ENCODE data around the gene RGS9.
"Not testable (repeated sequence)": the region's sequence is repeated elsewhere in the genome, so short reads cannot be mapped to it uniquely, and the experiment has no call there.

Gene RGS9

DNA sequence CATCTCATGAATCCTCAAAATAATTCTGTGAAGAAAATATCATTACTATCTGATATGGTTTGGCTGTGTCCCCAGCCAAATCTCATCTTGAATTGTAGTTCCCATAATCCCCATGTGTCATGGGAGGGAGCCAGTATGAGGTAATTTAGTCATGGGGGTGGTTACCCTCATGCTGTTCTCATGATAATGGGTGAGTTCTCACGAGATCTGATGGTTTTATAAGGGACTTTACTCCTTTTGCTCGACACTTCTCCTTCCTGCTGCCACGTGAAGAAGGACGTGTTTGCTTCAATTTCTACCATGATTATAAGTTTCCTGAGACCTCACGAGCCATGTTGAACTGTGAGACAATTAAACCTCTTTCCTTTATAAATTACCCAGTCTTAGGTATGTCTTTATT, 20.7 kb upstream of the RGS9 start:
- H3K4me2 ChIP-seq (ENCODE audit: low read length), result not testable (repeated sequence)

DNA sequence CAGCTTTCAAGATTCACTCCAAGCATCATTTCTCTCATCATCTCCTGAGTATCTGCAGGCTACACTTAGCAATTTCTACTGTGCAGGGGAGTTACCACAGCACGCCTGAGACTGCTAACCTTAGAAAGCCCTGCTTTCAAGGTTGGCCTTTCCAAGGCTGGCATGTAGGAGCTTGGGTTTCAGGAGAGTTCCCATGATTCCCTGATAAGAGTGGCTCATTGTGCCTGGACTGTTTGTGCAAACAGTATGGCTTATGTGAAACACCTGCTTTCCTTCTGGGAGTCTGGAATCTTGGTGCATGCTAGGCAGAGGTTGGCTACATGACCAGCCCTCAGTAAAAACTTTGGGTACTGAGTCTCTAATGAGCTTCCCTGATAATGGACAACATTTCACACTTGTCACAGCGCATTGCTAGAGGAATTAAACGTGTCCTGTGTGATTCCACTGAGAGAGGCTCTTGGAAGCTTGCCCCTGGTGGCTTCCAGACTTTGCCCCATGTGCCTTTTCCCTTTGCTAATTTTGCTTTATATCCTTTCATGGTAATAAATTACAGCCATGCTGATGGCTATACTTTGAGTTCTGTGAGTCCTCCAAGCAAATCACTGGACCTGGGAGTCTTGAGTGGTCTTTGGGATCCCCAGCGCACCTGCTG, 19.7 kb upstream of the RGS9 start:
- no peaks in the 10 kb centered on the region for H3K4me1 ChIP-seq (ENCODE audit: control insufficient read depth, insufficient read depth, low read length)
- no peak overlapping the region for H3K4me2 ChIP-seq (ENCODE audit: low read length)
- no peaks in the 10 kb centered on the region for H3K9me3 ChIP-seq (replicated peaks; ENCODE audit: low read length)
- peaks cover 24% of the 10 kb centered on the region for H3K27me3 ChIP-seq (ENCODE audit: control insufficient read depth, insufficient read depth, low read length)
- H3K9ac ChIP-seq (ENCODE audit: low read depth, low read length), result no peak overlapping the region
- H3K4me3 ChIP-seq (ENCODE audit: low read length), result no peak overlapping the region
- H3K36me3 ChIP-seq (ENCODE audit: insufficient read depth, low read length), result no peaks in the 10 kb centered on the region

More for the DNA sequence above, 20.7 kb upstream of the RGS9 start:
- not testable (repeated sequence) for H3K36me3 ChIP-seq (ENCODE audit: insufficient read depth, low read length); H3K4me1 ChIP-seq (ENCODE audit: control insufficient read depth, insufficient read depth, low read length); H3K4me3 ChIP-seq (ENCODE audit: low read length); H3K9ac ChIP-seq (ENCODE audit: low read depth, low read length); H3K9me3 ChIP-seq (replicated peaks; ENCODE audit: low read length)
- peaks cover 24% of the 10 kb centered on the region for H3K27me3 ChIP-seq (ENCODE audit: control insufficient read depth, insufficient read depth, low read length)

GRCh38 chr17:65121368-65121767, 15.8 kb upstream of the RGS9 start:
- Histone ChIP-seq H3K27me3 (ENCODE audit: control insufficient read depth, insufficient read depth, low read length) (peaks cover 15% of the 10 kb centered on the region), H3K4me1 (ENCODE audit: control insufficient read depth, insufficient read depth, low read length) (peaks cover 14% of the 10 kb centered on the region), H3K4me3 (ENCODE audit: low read length) (no peak overlapping the region), H3K4me2 (ENCODE audit: low read length) (no peak overlapping the region), H3K9ac (ENCODE audit: low read depth, low read length) (no peak overlapping the region), H3K36me3 (ENCODE audit: insufficient read depth, low read length) (no peaks in the 10 kb centered on the region), H3K9me3 (replicated peaks; ENCODE audit: low read length) (no peaks in the 10 kb centered on the region)

DNA sequence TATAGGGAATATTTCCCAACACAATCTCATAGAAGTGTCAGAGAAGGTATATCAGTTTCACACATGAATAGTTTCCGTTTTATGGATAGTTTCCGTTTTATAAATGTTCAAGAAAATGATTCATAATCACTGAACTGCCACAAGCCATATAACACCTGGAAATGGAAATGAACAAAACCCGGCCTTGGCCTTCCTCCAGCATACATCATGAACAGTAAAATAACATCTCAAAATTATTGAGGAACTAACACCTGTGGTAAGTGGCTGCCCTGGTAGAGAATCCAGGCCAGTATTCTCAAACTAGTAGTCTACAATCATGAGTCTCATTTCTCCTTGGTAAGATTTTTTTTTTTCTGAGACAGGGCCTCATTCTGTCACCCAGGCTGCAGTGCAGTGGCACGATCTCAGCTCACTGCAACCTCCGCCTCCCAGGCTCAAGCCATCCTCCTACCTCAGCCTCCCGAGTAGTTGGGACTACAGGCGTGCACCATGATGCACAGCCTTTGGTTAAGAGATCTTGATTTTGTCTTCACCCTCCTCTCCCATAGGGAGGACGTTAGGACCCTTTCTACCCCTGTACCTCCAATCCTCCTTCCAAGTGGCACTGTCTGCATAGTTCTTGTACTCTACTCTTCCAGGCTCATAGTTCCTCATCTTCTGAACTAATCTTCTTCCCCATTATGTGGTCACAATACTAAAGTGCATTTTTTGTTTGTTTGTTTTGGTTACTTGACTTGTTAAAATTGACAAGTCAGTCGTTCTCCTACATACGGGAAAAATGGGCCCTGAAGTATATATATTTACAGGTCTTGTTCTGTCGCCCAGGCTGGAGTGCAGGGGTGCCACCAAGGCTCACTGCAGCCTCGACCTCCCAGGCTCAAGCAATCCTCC, 15.0 kb upstream of the RGS9 start:
- H3K36me3 ChIP-seq (ENCODE audit: insufficient read depth, low read length), result no peaks in the 10 kb centered on the region
- peak overlapping the region; percentile 76 for H3K4me3 ChIP-seq (ENCODE audit: low read length)
- peaks cover 7% of the 10 kb centered on the region for H3K27me3 ChIP-seq (ENCODE audit: control insufficient read depth, insufficient read depth, low read length)
- H3K4me1 ChIP-seq (ENCODE audit: control insufficient read depth, insufficient read depth, low read length), result peaks cover 14% of the 10 kb centered on the region
- peak overlapping the region; percentile 78 for H3K4me2 ChIP-seq (ENCODE audit: low read length)
- H3K9me3 ChIP-seq (replicated peaks; ENCODE audit: low read length), result no peaks in the 10 kb centered on the region
- H3K9ac ChIP-seq (ENCODE audit: low read depth, low read length), result peak overlapping the region; percentile 93

GRCh38 chr17:65122836-65123756, 14.1 kb upstream of the RGS9 start:
- H3K4me3 ChIP-seq (ENCODE audit: low read length), result peak overlapping the region; percentile 76
- H3K27me3 ChIP-seq (ENCODE audit: control insufficient read depth, insufficient read depth, low read length), result peaks cover 5% of the 10 kb centered on the region
- H3K36me3 ChIP-seq (ENCODE audit: insufficient read depth, low read length), result no peaks in the 10 kb centered on the region
- H3K4me1 ChIP-seq (ENCODE audit: control insufficient read depth, insufficient read depth, low read length), result peaks cover 14% of the 10 kb centered on the region
- H3K9ac ChIP-seq (ENCODE audit: low read depth, low read length), result peak overlapping the region; percentile 93
- peak overlapping the region; percentile 78 for H3K4me2 ChIP-seq (ENCODE audit: low read length)
- no peaks in the 10 kb centered on the region for H3K9me3 ChIP-seq (replicated peaks; ENCODE audit: low read length)

DNA sequence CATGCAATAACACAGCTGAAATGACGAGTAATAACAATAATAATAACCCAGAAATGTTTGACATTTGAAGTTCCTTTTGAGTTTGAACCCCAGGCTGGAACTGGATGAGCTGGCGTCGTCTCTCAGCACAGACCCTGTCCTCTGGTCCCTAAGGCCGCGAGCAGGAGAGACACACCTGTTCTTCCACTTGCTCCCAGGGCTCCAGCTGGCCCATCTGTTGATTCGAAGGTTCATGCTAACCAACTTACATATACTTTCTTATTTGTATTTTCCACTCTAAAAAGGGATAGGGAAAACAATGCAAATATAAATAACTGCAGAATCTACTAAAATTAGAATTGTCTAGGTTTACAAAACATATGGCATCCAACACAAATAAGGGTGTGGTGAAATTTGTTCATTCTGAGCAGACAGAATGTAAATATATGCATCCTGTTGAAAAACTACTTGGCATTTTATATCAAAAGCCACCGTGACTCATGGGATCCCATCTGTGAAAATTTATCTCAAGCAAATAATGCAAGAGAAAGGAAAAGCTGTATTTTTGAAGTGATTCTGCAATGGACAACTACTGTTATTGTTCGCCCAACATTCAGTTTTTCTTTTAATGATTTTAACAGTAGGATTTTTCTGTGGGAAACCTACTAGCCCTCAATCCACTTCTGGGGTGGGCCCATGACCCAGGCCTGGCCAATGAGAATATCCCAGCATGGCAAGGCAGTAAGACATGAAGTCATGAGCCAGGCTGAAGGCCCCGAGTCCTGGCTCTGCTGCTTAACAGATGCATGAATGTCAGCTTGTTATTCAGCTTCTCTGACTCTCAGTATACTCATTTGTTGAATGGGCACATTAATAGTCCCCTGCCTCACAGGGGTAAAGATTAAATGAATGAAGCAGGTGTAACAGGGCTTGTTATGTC, 13.2 kb upstream of the RGS9 start:
- Histone ChIP-seq H3K4me2 (ENCODE audit: low read length) (peak overlapping the region; percentile 78), H3K4me1 (ENCODE audit: control insufficient read depth, insufficient read depth, low read length) (peaks cover 14% of the 10 kb centered on the region), H3K9ac (ENCODE audit: low read depth, low read length) (peak overlapping the region; percentile 93), H3K4me3 (ENCODE audit: low read length) (peak overlapping the region; percentile 76), H3K27me3 (ENCODE audit: control insufficient read depth, insufficient read depth, low read length) (peaks cover 11% of the 10 kb centered on the region), H3K9me3 (replicated peaks; ENCODE audit: low read length) (no peaks in the 10 kb centered on the region), H3K36me3 (ENCODE audit: insufficient read depth, low read length) (no peaks in the 10 kb centered on the region)

DNA sequence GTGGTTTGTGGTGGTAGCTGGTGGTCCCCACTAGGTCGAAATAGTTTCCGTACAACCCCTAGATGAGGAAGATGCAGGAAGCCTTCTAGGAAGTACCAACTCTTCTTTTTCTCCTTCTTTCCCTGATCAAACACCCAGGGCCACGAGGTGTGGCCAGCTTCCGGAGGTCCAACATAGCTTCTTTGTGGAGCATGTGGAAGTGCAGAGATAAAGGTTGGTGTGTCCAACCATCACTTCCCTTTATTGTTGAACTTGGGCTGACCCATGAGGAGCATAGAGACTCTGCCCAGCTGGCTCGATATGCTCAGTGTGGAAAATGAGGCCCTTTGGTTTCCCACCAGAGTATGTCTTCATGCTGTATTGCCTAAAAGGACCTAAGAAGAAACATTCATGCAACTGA, 6.3 kb upstream of the RGS9 start:
- peaks cover 12% of the 10 kb centered on the region for H3K4me1 ChIP-seq (ENCODE audit: control insufficient read depth, insufficient read depth, low read length)
- H3K4me2 ChIP-seq (ENCODE audit: low read length), result no peak overlapping the region
- no peaks in the 10 kb centered on the region for H3K9me3 ChIP-seq (replicated peaks; ENCODE audit: low read length)
- peaks cover 16% of the 10 kb centered on the region for H3K27me3 ChIP-seq (ENCODE audit: control insufficient read depth, insufficient read depth, low read length)
- no peak overlapping the region for H3K4me3 ChIP-seq (ENCODE audit: low read length)
- H3K36me3 ChIP-seq (ENCODE audit: insufficient read depth, low read length), result no peaks in the 10 kb centered on the region
- no peak overlapping the region for H3K9ac ChIP-seq (ENCODE audit: low read depth, low read length)

DNA sequence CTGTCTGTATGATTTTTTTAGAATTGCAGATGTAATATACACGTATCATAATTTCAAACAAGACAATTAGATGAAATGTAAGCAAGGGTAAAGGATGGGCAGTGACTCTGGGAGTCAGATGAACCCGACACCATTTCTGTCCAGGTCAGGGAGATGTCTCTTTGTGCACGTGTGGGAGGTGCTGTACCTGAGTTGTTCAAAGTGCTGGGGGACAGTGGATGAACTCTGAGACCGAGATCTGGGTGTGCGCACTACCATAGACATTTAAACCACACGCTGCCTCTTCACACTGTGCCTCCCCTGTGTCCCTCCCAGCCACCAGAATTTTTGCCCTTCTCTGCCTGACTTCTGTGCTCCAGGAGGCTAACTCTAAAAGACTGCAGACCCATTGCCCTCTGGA, 5.9 kb upstream of the RGS9 start:
- H3K36me3 ChIP-seq (ENCODE audit: insufficient read depth, low read length), result no peaks in the 10 kb centered on the region
- peaks cover 12% of the 10 kb centered on the region for H3K4me1 ChIP-seq (ENCODE audit: control insufficient read depth, insufficient read depth, low read length)
- H3K27me3 ChIP-seq (ENCODE audit: control insufficient read depth, insufficient read depth, low read length), result peaks cover 16% of the 10 kb centered on the region
- H3K4me3 ChIP-seq (ENCODE audit: low read length), result no peak overlapping the region
- H3K4me2 ChIP-seq (ENCODE audit: low read length), result no peak overlapping the region
- H3K9ac ChIP-seq (ENCODE audit: low read depth, low read length), result no peak overlapping the region
- H3K9me3 ChIP-seq (replicated peaks; ENCODE audit: low read length), result no peaks in the 10 kb centered on the region

DNA sequence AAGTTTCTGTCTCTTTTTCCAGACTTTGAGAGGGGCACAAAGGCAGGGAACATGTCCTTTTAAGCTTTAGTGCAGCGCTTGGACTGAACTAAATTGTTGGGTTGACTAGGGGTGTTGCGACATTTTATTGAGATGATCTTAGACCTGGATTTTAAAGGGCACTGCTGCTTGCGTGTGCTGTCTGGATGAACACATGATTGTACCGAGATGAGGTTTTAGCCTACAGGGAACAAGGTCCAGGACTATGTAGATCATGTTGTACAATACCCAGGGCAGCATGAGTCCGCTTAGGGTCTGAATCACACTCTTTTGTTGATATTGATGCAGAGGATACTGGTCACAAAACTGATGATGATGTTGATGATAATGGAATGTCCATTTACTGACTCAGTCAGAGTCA, 5.2 kb upstream of the RGS9 start:
- H3K27me3 ChIP-seq (ENCODE audit: control insufficient read depth, insufficient read depth, low read length), result peaks cover 16% of the 10 kb centered on the region
- no peak overlapping the region for H3K4me2 ChIP-seq (ENCODE audit: low read length)
- H3K9me3 ChIP-seq (replicated peaks; ENCODE audit: low read length), result no peaks in the 10 kb centered on the region
- H3K4me1 ChIP-seq (ENCODE audit: control insufficient read depth, insufficient read depth, low read length), result peaks cover 12% of the 10 kb centered on the region
- no peak overlapping the region for H3K4me3 ChIP-seq (ENCODE audit: low read length)
- H3K9ac ChIP-seq (ENCODE audit: low read depth, low read length), result peak overlapping the region; percentile 17
- no peaks in the 10 kb centered on the region for H3K36me3 ChIP-seq (ENCODE audit: insufficient read depth, low read length)

GRCh38 chr17:65134035-65134434, 3.1 kb upstream of the RGS9 start:
- H3K9me3 ChIP-seq (replicated peaks; ENCODE audit: low read length), result no peaks in the 10 kb centered on the region
- peaks cover 19% of the 10 kb centered on the region for H3K27me3 ChIP-seq (ENCODE audit: control insufficient read depth, insufficient read depth, low read length)
- H3K36me3 ChIP-seq (ENCODE audit: insufficient read depth, low read length), result no peaks in the 10 kb centered on the region
- H3K9ac ChIP-seq (ENCODE audit: low read depth, low read length), result no peak overlapping the region
- H3K4me1 ChIP-seq (ENCODE audit: control insufficient read depth, insufficient read depth, low read length), result peaks cover 18% of the 10 kb centered on the region
- H3K4me2 ChIP-seq (ENCODE audit: low read length), result no peak overlapping the region
- no peak overlapping the region for H3K4me3 ChIP-seq (ENCODE audit: low read length)
